CD4-positive, CD25-positive, alpha-beta regulatory T cell (primary cell): Measurements from ENCODE around the gene NRL. TPM values are rescaled to one million over a fixed set of nuclear protein-coding genes. Genes with fewer than 3 reads are reported as not detected.
A peak's percentile ranks its signal among the peaks of the same experiment; 100 is the strongest.

Source experiments
- ATAC-seq, 2 donors: fragments of 150-1000 bp; cut with Tn5 transposase; one replicate each; pipeline ENCODE4 v1.10.0; 2021; ENCODE audit warnings: low read depth in 2 of 2, moderate number of reproducible peaks in 2 of 2, moderate library complexity in 1 of 2
- DNase-seq, 3 donors: peaks; one replicate each; pipeline versions ENCODE4 v3.0.0 to v3.0.0-alpha.2; 2012 to 2022; ENCODE audit warnings: mixed read lengths in 1 of 3
- H3K27ac ChIP-seq: one replicate; pipeline ENCODE4 v1.7.0; 2013; ENCODE audit warnings: mild to moderate bottlenecking, low read length; ENCODE audit not compliant: insufficient read depth, poor library complexity, severe bottlenecking
- H3K27me3 ChIP-seq: one replicate; pipeline ENCODE4 v1.7.0; 2013; ENCODE audit warnings: low read length; ENCODE audit not compliant: control insufficient read depth, insufficient read depth
- H3K36me3 ChIP-seq: one replicate; pipeline ENCODE4 v1.7.0; 2013; ENCODE audit warnings: mild to moderate bottlenecking, low read length, moderate library complexity; ENCODE audit not compliant: control insufficient read depth, insufficient read depth
- H3K4me1 ChIP-seq: 2 replicates; pipeline ENCODE4 v1.7.0; 2013; ENCODE audit warnings: mild to moderate bottlenecking, low read length; ENCODE audit not compliant: insufficient read depth, control insufficient read depth, poor library complexity, severe bottlenecking
- H3K4me3 ChIP-seq: one replicate; pipeline ENCODE4 v1.7.0; 2013; ENCODE audit warnings: low read depth, mild to moderate bottlenecking, low read length, moderate library complexity
- H3K9me3 ChIP-seq, 2 experiments: 1 replicate in 1 of 2; 2 replicates in 1 of 2; pipeline ENCODE4 v1.7.0; 2013; ENCODE audit warnings: low read length in 2 of 2, mild to moderate bottlenecking in 1 of 2, moderate library complexity in 1 of 2; ENCODE audit not compliant: control insufficient read depth in 2 of 2
- H3K27ac Mint-ChIP-seq, 3 donors: one replicate each; pipeline ENCODE4 v1.8.0; 2020 to 2022; ENCODE audit warnings: mild to moderate bottlenecking in 3 of 3, mixed read lengths in 3 of 3, moderate library complexity in 2 of 3
- H3K27me3 Mint-ChIP-seq: one replicate; pipeline ENCODE4 v1.8.0; 2022; ENCODE audit warnings: mild to moderate bottlenecking, mixed read lengths
- H3K36me3 Mint-ChIP-seq: one replicate; pipeline ENCODE4 v1.8.0; 2020; ENCODE audit warnings: mixed read lengths
- H3K4me1 Mint-ChIP-seq, 4 donors: one replicate each; pipeline ENCODE4 v1.8.0; 2020 to 2022; ENCODE audit warnings: mixed read lengths in 4 of 4, mild to moderate bottlenecking in 1 of 4
- H3K4me3 Mint-ChIP-seq, 4 donors: one replicate each; pipeline ENCODE4 v1.8.0; 2020 to 2022; ENCODE audit warnings: mild to moderate bottlenecking in 4 of 4, mixed read lengths in 4 of 4, moderate library complexity in 3 of 4
- H3K9me3 Mint-ChIP-seq, 7 donors: one replicate each; pipeline ENCODE4 v1.8.0; 2020 to 2022; ENCODE audit warnings: mixed read lengths in 7 of 7, mild to moderate bottlenecking in 3 of 7, moderate library complexity in 2 of 7
- polyA plus RNA-seq, 4 donors: library from polyadenylated mRNA; unstranded; fragments of 300-500 nt; fragmentation: Illumina TruSeq; gene quantifications; one replicate each; pipeline ENCODE4 v1.2.3, GENCODE V29; 2021
- total RNA-seq: library from RNA; stranded (reverse); gene quantifications from one replicate; pipeline ENCODE4 v1.2.3, GENCODE V29; 2022

The NRL gene
- total and polyA plus RNA-seq, 5 donors from 2014 or later = 1.9 to 2.9 (median 2.2) TPM

DNA sequence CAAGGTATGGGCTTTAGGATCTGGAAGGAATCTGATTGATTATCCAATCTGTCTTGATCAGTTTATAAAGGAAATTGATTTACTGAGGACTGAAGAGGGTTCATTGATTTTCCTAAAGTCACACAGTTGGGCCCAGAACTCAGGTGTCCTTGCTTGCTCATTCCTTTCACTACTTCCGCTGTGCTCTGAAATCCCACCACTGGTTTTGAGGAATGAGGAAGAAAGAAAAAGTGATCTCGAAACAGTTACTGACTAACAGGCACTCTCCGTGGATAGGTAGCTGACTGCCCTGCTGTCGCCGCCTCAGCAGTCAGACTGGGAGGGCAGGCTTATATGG lies 15.6 kb upstream of the NRL start, which contains the start of gene FITM1:
Gene FITM1 (plus strand): TSS at position 280 of the 337 bp plus-strand sequence. CDS start 905 bp downstream, outside the sequence.
- DNase-seq = no peak
- H3K4me3 ChIP-seq = no peak within 1 kb of the TSS
- peak within 1 kb of the TSS in 3 of 4 donors; percentile 19 to 61 (median 58) for H3K4me3 Mint-ChIP-seq
- no peaks in the 10 kb centered on the region for H3K36me3 ChIP-seq
- peaks cover 4% of the 10 kb centered on the region for H3K36me3 Mint-ChIP-seq
- ATAC-seq = no peak
- H3K4me1 Mint-ChIP-seq = peaks cover 9 to 33% (median 22%) of the 10 kb centered on the region in 4 donors
- no peak within 1 kb of the TSS for H3K27ac ChIP-seq
- H3K27me3 Mint-ChIP-seq = peaks cover 4% of the 10 kb centered on the region
- no peaks in the 10 kb centered on the region for H3K27me3 ChIP-seq
- H3K4me1 ChIP-seq = peaks cover 20% of the 10 kb centered on the region
- H3K27ac Mint-ChIP-seq = peak within 1 kb of the TSS in 2 of 3 donors; percentile 9 to 62
- H3K9me3 ChIP-seq = no peaks in the 10 kb centered on the region
- H3K9me3 Mint-ChIP-seq = peaks cover 0 to 1% (median 0%) of the 10 kb centered on the region in 7 donors

DNA sequence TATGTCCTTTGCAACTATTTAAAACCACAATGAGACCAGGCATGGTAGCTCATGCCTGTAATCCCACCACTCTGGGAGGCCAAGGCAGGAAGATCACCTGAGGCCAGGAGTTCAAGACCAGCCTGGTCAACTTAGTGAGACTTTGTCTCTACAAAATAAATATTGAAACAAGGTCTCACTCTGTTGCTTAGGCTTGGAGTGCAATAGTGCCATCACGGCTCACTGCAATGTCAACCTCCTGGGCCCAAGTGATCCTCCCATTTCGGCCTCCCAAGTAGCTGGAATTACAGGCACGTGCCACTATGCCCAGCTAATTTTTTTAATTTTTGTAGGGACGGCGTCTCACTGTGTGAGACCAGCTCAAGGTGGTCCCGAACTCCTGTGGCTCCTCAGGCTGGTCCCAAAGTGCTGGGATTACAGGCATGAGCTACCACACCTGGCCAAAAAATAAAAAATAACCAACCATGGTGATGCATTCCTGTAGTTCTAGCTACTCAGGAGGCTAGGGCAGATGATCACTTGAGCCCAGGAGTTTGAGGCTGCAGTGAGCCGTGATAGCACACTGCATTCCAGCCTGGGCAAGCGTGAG lies 14.8 kb upstream of the NRL start:
- peaks cover 15% of the 10 kb centered on the region for H3K4me1 ChIP-seq
- peaks cover 5 to 29% (median 18%) of the 10 kb centered on the region in 4 donors for H3K4me1 Mint-ChIP-seq
- no peak for DNase-seq

DNA sequence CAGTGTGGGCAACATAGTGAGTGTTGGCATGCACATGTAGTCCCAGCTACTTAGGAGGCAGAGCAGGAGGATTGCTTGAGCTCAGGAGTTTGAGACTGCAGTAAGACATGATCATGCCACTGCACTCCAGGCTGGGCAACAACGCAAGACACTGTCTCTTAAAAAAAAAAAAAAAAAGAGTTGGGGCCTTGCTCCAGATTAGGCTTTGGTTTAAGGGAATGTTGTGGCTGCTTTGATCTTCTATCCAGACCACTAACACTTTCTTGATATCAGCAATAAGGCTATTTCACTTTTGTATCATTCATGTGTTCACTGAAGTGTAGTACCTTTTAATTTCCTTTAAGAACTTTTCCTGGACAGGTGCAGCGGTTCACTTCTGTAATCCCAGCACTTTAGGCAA lies 12.9 kb upstream of the NRL start:
- H3K27ac Mint-ChIP-seq = no peak overlapping the region

More for the DNA sequence above, 14.8 kb upstream of the NRL start:
- no peaks in the 10 kb centered on the region for H3K36me3 ChIP-seq
- H3K27me3 ChIP-seq = no peaks in the 10 kb centered on the region
- Mint-ChIP-seq H3K27ac (no peak overlapping the region), H3K36me3 (peaks cover 8% of the 10 kb centered on the region), H3K27me3 (peaks cover 4% of the 10 kb centered on the region), H3K9me3 (no peaks in the 10 kb centered on the region), H3K4me3 (no peak overlapping the region)
- no peak overlapping the region for H3K4me3 ChIP-seq
- no peak for ATAC-seq
- no peak overlapping the region for H3K27ac ChIP-seq
- no peaks in the 10 kb centered on the region for H3K9me3 ChIP-seq

DNA sequence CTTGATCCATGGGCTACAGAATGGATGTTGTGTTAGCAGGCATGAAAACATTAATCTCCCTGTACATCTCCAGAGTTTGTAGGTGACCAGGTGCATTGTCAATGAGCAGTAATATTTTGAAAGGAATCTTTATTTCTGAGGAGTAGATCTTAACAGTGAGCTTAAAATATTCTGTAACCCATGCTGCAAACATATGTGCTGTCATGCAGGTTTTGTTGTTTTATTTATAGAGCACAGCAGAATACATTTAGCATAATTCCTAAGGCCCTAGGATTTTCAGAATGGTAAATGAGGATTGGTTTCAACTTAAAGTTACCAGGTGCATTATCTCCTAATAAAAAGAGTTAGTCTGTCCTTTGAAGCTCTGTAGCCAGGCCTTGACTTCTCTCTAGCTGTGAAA lies 12.2 kb upstream of the NRL start:
- no peaks in the 10 kb centered on the region for H3K27me3 Mint-ChIP-seq
- no peak for ATAC-seq
- Histone ChIP-seq H3K9me3 (no peaks in the 10 kb centered on the region), H3K36me3 (peaks cover 19% of the 10 kb centered on the region), H3K4me3 (no peak overlapping the region), H3K4me1 (peaks cover 4% of the 10 kb centered on the region), H3K27me3 (no peaks in the 10 kb centered on the region), H3K27ac (no peak overlapping the region)
- H3K36me3 Mint-ChIP-seq = peaks cover 24% of the 10 kb centered on the region
- H3K4me1 Mint-ChIP-seq = peaks cover 0 to 16% (median 8%) of the 10 kb centered on the region in 4 donors
- H3K27ac Mint-ChIP-seq = peak overlapping the region in 1 of 3 donors; percentile 20
- H3K9me3 Mint-ChIP-seq = no peaks in the 10 kb centered on the region
- no peak overlapping the region for H3K4me3 Mint-ChIP-seq
- no peak for DNase-seq

More for the DNA sequence above, 12.9 kb upstream of the NRL start:
- Mint-ChIP-seq H3K4me1 (peaks cover 0 to 23% (median 12%) of the 10 kb centered on the region in 4 donors), H3K27me3 (no peaks in the 10 kb centered on the region), H3K36me3 (peaks cover 21% of the 10 kb centered on the region), H3K9me3 (no peaks in the 10 kb centered on the region), H3K4me3 (no peak overlapping the region)
- Histone ChIP-seq H3K4me3 (no peak overlapping the region), H3K4me1 (peaks cover 11% of the 10 kb centered on the region), H3K36me3 (peaks cover 15% of the 10 kb centered on the region), H3K27ac (no peak overlapping the region), H3K27me3 (no peaks in the 10 kb centered on the region), H3K9me3 (no peaks in the 10 kb centered on the region)
- ATAC-seq = no peak
- no peak for DNase-seq

DNA sequence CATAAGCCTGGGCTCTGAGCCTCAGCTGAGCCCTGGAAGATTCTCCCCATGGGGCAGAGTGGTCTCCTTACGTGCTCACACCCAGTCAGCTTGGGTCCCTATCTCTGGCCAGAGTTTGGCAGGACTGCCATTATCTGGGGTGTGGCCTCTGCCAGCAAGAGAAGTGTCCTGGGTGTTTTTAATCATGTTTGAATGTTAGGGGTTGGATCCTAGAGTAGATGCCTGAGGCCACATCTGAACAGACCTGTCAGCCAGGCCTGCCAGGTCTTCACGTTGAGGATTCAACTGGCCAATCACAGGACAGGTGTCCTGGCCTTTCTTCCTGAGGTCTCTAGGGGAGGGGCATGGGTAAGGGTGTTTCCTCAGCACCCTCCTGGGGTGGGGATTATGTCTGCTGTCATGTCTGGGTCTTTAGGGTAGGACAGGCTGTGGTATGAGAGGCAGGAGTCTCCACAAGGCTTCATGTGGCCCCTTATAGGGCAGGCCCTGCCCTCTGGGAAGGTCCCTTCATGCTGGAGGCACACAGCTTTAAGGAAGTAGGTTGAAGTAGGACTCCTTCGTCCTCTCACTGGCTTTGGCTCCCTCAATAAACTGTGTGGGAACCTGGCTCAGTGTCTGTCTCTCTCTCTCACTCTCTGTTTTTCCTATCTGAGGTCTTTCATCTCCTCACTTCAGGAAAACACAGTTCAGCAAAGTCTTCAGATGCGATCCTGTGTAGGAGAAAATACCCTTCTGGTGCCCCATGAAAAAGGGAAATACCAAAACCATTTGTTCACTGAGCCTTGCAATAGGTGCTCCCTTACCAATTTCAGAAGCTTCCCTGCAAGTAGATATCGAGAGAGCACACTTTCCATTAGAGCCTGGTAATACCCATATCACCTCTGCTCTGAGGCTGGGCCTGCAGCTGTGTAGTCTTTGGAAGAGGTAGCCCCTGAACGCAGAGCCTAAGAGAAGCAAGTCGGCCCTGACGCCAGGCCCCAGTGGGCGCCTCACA lies 9.0 kb upstream of the NRL start:
- Mint-ChIP-seq H3K9me3 (no peaks in the 10 kb centered on the region), H3K36me3 (peaks cover 32% of the 10 kb centered on the region), H3K27ac (no peak overlapping the region), H3K4me3 (no peak overlapping the region), H3K27me3 (no peaks in the 10 kb centered on the region), H3K4me1 (peaks cover 0 to 11% (median 0%) of the 10 kb centered on the region in 4 donors)
- no peak overlapping the region for H3K4me3 ChIP-seq
- H3K4me1 ChIP-seq = no peaks in the 10 kb centered on the region
- H3K36me3 ChIP-seq = peaks cover 49% of the 10 kb centered on the region
- no peak overlapping the region for H3K27ac ChIP-seq
- DNase-seq = no peak
- peak; percentile 34 to 36 for ATAC-seq
- H3K27me3 ChIP-seq = no peaks in the 10 kb centered on the region
- no peaks in the 10 kb centered on the region for H3K9me3 ChIP-seq

DNA sequence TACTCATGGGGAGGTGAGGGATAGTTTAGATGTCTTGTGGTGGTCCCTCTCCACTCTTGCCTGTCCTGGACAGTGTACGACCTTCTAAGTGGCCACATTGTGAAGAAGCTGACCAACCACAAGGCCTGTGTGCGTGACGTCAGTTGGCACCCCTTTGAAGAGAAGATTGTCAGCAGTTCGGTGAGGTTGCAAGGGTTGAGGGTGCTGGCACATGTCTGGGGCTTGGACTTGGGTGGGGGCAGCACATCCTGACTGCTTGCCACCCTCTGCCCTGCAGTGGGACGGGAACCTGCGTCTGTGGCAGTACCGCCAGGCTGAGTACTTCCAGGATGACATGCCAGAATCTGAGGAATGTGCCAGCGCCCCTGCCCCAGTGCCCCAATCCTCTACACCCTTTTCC lies 8.1 kb upstream of the NRL start:
- H3K27ac Mint-ChIP-seq = no peak overlapping the region
- H3K27me3 ChIP-seq = no peaks in the 10 kb centered on the region
- peaks cover 40% of the 10 kb centered on the region for H3K36me3 Mint-ChIP-seq
- DNase-seq = no peak
- no peaks in the 10 kb centered on the region for H3K4me1 ChIP-seq
- no peaks in the 10 kb centered on the region for H3K9me3 ChIP-seq
- H3K4me3 Mint-ChIP-seq = no peak overlapping the region
- no peak overlapping the region for H3K4me3 ChIP-seq
- H3K36me3 ChIP-seq = peaks cover 58% of the 10 kb centered on the region
- peaks cover 0 to 16% (median 3%) of the 10 kb centered on the region in 4 donors for H3K4me1 Mint-ChIP-seq
- ATAC-seq = no peak
- H3K27me3 Mint-ChIP-seq = no peaks in the 10 kb centered on the region
- H3K9me3 Mint-ChIP-seq = no peaks in the 10 kb centered on the region
- H3K27ac ChIP-seq = no peak overlapping the region

DNA sequence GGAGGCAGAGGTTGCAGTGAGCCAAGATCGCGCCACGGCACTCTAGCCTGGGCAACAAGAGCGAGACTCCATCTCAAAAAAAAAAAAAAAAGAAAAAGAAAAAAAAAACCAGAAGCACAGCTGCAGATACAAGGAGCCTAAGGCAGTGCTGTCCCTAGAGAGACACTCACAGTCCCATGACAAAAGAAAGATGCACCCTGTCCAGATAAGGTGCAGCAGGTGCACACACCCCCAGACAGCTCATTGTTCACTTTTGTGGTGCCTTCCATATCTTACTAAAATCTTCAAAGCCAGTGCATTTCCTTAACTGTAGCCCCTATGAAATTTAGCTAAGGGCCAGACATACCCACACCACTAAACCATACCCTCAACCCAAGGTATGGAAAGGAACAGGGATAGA lies 7.7 kb upstream of the NRL start:
- H3K27me3 Mint-ChIP-seq = no peaks in the 10 kb centered on the region
- peaks cover 44% of the 10 kb centered on the region for H3K36me3 Mint-ChIP-seq
- ATAC-seq (no peak), DNase-seq (no peak)
- no peak overlapping the region for H3K4me3 Mint-ChIP-seq
- Histone ChIP-seq H3K36me3 (peaks cover 63% of the 10 kb centered on the region), H3K27me3 (no peaks in the 10 kb centered on the region), H3K27ac (no peak overlapping the region), H3K4me1 (peaks cover under 1% of the 10 kb centered on the region), H3K4me3 (no peak overlapping the region), H3K9me3 (no peaks in the 10 kb centered on the region)
- H3K27ac Mint-ChIP-seq = no peak overlapping the region
- no peaks in the 10 kb centered on the region for H3K9me3 Mint-ChIP-seq
- H3K4me1 Mint-ChIP-seq = peaks cover 0 to 19% (median 5%) of the 10 kb centered on the region in 4 donors
